Measurements from ENCODE around the gene HOXC10.

DNA sequence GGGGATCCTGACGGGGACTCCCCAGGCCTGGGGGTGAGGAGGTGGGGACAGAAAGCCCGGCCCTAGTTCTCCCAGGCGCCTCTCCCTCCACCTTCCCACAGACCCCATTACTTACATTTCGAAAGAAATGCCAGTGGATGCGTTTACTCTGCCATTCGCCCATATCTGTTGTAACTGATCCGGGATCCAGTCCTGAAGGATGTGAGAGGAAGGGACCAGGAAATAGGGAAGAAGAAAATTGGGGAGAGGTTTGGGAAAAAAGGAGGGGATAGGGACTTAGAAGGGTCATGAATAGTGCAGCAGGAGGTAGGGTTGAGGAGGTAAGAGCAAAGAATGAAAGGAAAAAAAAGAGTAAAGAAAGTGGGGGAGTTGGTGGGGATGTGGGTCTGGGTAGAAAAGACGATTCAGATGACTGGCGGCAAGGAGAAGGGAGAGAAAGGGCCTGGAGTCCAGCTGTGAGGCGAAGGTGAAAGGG is 29.1 kb upstream of the HOXC10 start:
- TF ChIP-seq, protein P1, sequence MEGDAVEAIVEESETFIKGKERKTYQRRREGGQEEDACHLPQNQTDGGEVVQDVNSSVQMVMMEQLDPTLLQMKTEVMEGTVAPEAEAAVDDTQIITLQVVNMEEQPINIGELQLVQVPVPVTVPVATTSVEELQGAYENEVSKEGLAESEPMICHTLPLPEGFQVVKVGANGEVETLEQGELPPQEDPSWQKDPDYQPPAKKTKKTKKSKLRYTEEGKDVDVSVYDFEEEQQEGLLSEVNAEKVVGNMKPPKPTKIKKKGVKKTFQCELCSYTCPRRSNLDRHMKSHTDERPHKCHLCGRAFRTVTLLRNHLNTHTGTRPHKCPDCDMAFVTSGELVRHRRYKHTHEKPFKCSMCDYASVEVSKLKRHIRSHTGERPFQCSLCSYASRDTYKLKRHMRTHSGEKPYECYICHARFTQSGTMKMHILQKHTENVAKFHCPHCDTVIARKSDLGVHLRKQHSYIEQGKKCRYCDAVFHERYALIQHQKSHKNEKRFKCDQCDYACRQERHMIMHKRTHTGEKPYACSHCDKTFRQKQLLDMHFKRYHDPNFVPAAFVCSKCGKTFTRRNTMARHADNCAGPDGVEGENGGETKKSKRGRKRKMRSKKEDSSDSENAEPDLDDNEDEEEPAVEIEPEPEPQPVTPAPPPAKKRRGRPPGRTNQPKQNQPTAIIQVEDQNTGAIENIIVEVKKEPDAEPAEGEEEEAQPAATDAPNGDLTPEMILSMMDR (conservative IDR thresholded peaks at IDR 0.05 in 1 of 2, IDR thresholded peaks at IDR 0.05 in 1 of 2; ENCODE audit: extremely low read depth in 1 of 2, insufficient read depth in 1 of 2, low read depth in 1 of 2, low read length in 2 of 2): no peak
- TF ChIP-seq EZH2 (IDR thresholded peaks at IDR 0.05; ENCODE audit: borderline replicate concordance, low read length): peak; percentile 53

Measured in mammary epithelial cell (primary cell).